ENCODE data around the gene TBC1D8.

TBC1D8 gene

DNA sequence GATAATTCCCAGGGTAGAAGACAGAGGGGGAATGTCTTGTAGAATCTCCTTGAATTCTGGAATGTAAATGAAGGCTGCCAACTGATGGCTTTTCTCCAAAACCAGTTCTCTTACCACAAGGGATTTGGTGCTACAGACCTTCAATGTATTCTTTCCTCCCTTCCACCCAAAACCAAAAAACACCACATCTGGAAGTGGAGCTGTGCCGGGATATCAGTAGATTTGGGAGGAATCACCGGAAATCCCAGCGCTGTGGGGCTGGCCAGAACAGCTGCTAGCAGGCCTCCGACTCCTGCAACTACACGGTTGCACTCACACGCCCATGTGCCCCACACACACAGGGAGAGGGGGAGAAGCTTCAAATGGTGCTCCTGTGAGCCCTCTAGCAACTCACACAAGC is 103.4 kb downstream of the TBC1D8 start:
- DNase-seq = no peak
- in situ Hi-C loops (cut with HindIII; ENCODE audit: low pct_ligation_motif_present, low pct_unique_long_range_greater_than_20kb, low sequenced_read_pairs) = no loop called here

DNA sequence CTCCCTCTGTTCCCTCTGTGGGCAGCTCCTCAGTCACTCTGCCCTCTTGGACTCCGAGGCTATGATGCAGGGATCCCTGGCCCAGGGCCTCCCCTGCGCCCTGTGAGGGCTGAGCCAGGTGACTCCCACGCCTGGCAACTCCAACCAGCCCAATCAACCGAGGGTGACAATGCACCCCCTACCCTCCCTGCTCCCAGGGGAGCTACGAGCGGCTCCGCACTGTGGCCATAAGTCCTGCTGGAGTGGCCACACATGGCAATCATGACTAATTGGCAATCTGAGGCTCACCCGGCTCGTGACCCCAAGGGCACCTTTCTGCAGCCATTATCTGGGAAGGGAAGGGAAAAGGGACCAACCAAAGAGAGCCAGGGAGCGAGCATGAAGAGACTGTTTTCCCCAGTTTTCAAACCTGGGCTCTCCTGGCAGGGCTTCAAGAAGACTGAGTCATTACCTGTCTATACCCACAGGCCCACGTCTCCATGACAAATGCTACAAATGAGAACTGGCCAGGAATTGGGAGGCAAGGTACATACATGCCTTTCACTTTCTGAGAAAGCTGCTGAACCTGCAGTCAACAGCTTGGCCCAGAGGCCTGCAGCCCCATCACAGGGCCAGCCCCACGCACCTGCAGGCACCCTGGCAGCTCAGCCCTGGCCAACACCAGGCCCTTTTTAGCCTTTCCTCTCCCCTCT is 104.0 kb downstream of the TBC1D8 start:
- in situ Hi-C loops (cut with HindIII; ENCODE audit: low pct_ligation_motif_present, low pct_unique_long_range_greater_than_20kb, low sequenced_read_pairs) = no loop called here

GRCh38 chr2:101045330-101045729 is 105.9 kb downstream of the TBC1D8 start:
- in situ Hi-C loops (cut with HindIII; ENCODE audit: low pct_ligation_motif_present, low pct_unique_long_range_greater_than_20kb, low sequenced_read_pairs) = no loop called here
- no peak for DNase-seq

More for the DNA sequence above, 104.0 kb downstream of the TBC1D8 start:
- DNase-seq = peak; percentile 52

- in situ Hi-C loops (cut with HindIII; ENCODE audit: low pct_ligation_motif_present, low pct_unique_long_range_greater_than_20kb, low sequenced_read_pairs) = no loop called here
- DNase-seq = no peak
Measured at GRCh38 chr2:101041413-101041812, 109.8 kb downstream of the TBC1D8 start.

DNA sequence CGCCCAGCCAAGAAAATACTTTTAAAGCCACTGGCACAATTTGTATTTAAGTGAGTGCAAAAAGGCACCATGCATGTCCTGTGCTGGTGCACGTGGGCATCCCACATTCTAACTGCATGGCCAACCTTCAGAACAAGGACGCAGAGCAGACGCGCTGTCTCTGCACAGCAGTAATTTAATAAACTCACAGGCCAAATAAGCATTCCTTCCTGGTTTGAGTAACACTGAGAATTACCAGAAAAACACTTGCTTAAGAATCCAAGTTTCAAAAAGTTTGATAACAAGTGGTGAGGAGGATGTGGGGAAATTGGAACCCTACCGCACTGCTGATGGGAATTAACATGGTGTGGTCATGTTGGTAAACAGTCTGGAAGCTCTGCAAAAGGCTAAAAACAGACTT is 110.4 kb downstream of the TBC1D8 start:
- DNase-seq = no peak
- in situ Hi-C loops (cut with HindIII; ENCODE audit: low pct_ligation_motif_present, low pct_unique_long_range_greater_than_20kb, low sequenced_read_pairs) = no loop called here

GRCh38 chr2:101040072-101040471 is 111.1 kb downstream of the TBC1D8 start:
- no peak for DNase-seq
- in situ Hi-C loops (cut with HindIII; ENCODE audit: low pct_ligation_motif_present, low pct_unique_long_range_greater_than_20kb, low sequenced_read_pairs) = no loop called here

DNA sequence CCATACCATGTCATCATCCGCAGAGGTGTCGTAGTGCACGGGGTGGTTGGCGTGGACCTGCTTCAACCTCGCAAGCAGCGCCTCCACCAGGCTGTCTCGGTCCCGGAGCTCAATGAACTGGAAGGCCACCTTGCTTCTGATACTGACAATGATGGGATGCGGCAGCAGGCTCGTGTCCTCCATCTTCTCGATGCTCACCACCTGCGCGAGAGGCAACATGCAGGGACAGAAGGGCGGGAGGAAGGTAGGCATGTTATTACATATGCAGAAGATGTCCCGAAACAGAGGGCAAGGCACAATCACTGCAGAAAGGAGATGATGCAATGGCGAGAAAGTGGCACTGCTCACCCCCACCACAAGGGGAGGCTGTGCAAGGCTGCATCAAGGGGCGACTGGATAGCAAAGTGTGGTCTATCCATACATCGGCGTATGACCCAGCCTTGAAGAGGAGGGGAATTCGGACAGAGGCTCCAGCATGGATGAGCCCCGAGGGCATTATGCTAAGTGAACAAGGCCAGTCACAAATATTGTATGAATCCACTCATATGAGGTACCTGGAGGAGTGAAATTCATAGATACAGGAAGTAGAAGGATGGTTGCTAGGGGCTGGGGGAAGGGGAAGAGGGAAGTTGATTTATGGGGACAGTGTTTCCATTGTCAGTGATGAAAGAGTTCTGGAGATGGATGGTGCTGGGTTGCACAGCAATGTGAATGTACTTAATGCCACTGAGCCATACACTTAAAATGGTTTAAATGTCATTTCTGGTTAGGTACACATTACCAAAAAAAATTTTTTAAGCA is 112.5 kb downstream of the TBC1D8 start:
- DNase-seq = peak; percentile 25
- in situ Hi-C loops (cut with HindIII; ENCODE audit: low pct_ligation_motif_present, low pct_unique_long_range_greater_than_20kb, low sequenced_read_pairs) = no loop called here

- in situ Hi-C loops (cut with HindIII; ENCODE audit: low pct_ligation_motif_present, low pct_unique_long_range_greater_than_20kb, low sequenced_read_pairs) = no loop called here
- no peak for DNase-seq
Measured at GRCh38 chr2:101037161-101037755, 113.9 kb downstream of the TBC1D8 start.

DNA sequence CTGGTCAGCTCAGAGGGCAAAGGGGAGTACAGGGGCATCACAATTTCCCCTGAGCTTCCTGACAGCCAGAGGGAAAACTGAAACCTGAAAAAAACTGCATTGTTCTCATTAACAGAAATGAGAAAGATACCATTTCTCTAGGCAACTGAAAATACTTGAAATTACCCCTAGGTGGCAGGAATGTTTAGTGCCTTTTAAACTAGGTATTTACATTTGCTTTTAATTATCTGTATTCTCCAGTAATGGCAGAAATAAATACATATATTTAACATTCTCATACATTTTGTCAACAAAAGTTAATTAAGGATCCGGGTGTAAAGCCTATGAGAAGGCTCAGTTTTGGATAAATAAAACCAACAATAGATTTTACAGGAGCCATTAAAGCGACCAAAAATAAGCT is 114.6 kb downstream of the TBC1D8 start:
- DNase-seq = peak; percentile 47
- in situ Hi-C loops (cut with HindIII; ENCODE audit: low pct_ligation_motif_present, low pct_unique_long_range_greater_than_20kb, low sequenced_read_pairs) = no loop called here

- in situ Hi-C loops (cut with HindIII; ENCODE audit: low pct_ligation_motif_present, low pct_unique_long_range_greater_than_20kb, low sequenced_read_pairs) = no loop called here
- DNase-seq = no peak
Measured at GRCh38 chr2:101032084-101032776, 119.0 kb downstream of the TBC1D8 start.

DNA sequence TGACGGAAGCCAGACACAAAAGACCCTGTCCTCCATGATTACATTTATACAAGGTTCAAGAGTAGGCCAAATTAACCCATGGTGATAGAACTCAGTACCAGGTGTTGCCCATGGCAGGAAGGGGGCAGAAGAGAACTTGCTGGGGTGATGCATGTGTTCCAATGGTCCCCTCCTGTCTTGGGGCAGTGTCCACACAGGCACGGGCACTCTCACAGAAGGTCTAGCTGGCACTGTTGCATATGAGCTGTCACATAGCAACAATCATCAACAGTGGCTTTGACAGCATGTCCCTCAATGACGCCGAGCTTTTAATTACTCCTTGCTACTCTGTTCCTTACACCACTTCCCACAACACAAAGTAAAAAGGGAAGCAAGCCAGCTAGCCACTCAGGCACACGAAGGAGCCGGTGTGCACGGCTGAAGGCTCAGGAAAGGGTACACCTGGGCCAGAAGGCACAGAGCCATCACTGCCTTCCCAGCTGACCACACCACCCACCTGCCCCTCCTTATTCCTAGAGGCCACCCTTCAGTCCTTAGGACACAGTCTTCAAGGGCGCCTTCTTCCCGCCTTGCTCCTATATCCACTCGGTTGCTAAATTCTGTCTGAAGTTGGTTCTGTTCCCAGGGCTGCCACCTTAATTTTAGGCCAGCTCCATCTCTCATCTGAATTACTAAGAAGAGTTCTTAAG is 120.2 kb downstream of the TBC1D8 start:
- in situ Hi-C loops (cut with HindIII; ENCODE audit: low pct_ligation_motif_present, low pct_unique_long_range_greater_than_20kb, low sequenced_read_pairs) = no loop called here
- no peak for DNase-seq

DNA sequence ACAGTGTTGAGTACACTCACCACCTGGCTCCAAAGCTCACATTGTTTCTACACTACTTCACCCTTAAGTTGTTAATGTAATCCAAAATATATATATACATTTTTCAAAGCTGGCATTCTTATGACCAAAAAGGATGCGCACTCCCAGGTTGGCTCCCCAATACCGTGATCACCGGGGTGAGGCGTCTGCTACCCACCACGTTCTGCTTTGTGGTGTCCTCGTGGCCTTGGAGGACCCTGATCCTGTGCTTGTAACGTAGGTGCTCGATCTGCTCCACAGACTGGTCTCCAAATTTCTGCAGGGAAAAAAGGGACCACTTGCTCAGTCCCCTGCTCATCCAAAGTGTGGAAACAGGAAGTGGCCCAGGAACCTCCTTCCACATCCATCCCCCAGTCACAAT is 123.3 kb downstream of the TBC1D8 start:
- no peak for DNase-seq
- in situ Hi-C loops (cut with HindIII; ENCODE audit: low pct_ligation_motif_present, low pct_unique_long_range_greater_than_20kb, low sequenced_read_pairs) = no loop called here

DNA sequence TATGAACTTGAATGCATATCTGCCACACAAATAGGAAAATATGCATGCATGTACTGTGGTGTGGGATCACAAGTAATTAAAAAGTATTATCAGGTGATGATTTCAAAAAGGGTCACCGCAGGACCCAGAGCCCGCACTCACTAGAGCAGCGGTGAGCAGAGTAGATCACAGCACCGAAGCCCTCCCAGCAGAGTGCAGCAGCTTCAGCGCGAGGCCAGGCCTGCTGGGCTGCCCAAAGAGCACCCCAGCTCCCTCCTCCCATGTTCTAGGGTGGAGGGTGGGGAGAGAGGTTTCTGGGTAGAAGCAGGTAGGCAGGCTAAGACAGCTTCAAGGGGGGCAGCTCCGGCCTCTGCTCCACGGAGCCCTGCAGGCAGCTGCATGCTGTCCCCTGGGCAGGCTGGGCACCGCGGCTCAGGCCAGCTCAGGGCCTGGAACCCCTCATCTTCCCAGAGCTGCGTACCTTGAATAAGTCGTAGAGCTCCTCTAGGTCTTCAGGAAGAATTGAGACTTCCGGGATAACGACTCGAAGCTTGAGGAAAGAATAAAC is 124.2 kb downstream of the TBC1D8 start:
- no peak for DNase-seq
- in situ Hi-C loops (cut with HindIII; ENCODE audit: low pct_ligation_motif_present, low pct_unique_long_range_greater_than_20kb, low sequenced_read_pairs) = no loop called here

GRCh38 chr2:101026253-101026701 is 124.9 kb downstream of the TBC1D8 start:
- in situ Hi-C loops (cut with HindIII; ENCODE audit: low pct_ligation_motif_present, low pct_unique_long_range_greater_than_20kb, low sequenced_read_pairs) = no loop called here
- DNase-seq = no peak

- no peak for DNase-seq
- in situ Hi-C loops (cut with HindIII; ENCODE audit: low pct_ligation_motif_present, low pct_unique_long_range_greater_than_20kb, low sequenced_read_pairs) = no loop called here
Measured at GRCh38 chr2:101025561-101025960, 125.6 kb downstream of the TBC1D8 start.

- in situ Hi-C loops (cut with HindIII; ENCODE audit: low pct_ligation_motif_present, low pct_unique_long_range_greater_than_20kb, low sequenced_read_pairs) = no loop called here
- DNase-seq = no peak
Measured at GRCh38 chr2:101023327-101024107, 127.7 kb downstream of the TBC1D8 start.

- no peak for DNase-seq
- in situ Hi-C loops (cut with HindIII; ENCODE audit: low pct_ligation_motif_present, low pct_unique_long_range_greater_than_20kb, low sequenced_read_pairs) = no loop called here
Measured at GRCh38 chr2:101022221-101022620, 129.0 kb downstream of the TBC1D8 start.

GRCh38 chr2:101018934-101019333 is 132.2 kb downstream of the TBC1D8 start:
- in situ Hi-C loops (cut with HindIII; ENCODE audit: low pct_ligation_motif_present, low pct_unique_long_range_greater_than_20kb, low sequenced_read_pairs) = no loop called here
- no peak for DNase-seq
